ENCODE measurements around the gene OTX1. TPM values are rescaled to one million over a fixed set of nuclear protein-coding genes. Genes with fewer than 3 reads are reported as not detected.

Gene OTX1
- polyA plus RNA-seq, 4 donors = 0.01 TPM; not detected in 3

GRCh38 chr2:63058921-63059792, 8.5 kb downstream of the OTX1 start:
- peaks cover 0 to 7% of the 10 kb centered on the region in 2 donors for H3K9me3 ChIP-seq (ENCODE audit: control insufficient read depth in 2 of 2, insufficient read depth in 1 of 2, low read depth in 1 of 2, low read length in 1 of 2)
- DNase-seq = peak in 1 of 2 donors; percentile 44
- H3K27ac ChIP-seq (ENCODE audit: low read depth in 1 of 3, low read length in 2 of 3) = no peak overlapping the region
- H3K27me3 ChIP-seq (ENCODE audit: control insufficient read depth in 3 of 3, insufficient read depth in 3 of 3, low read length in 3 of 3) = peaks cover 17 to 67% (median 49%) of the 10 kb centered on the region in 3 donors
- no peak for FAIRE-seq
- H3K36me3 ChIP-seq (ENCODE audit: control insufficient read depth in 3 of 3, insufficient read depth in 2 of 3, low read depth in 1 of 3, low read length in 3 of 3) = no peaks in the 10 kb centered on the region
- H3K4me1 ChIP-seq (ENCODE audit: control insufficient read depth in 3 of 3, insufficient read depth in 2 of 3, low read depth in 1 of 3, low read length in 2 of 3) = peaks cover 5 to 21% (median 11%) of the 10 kb centered on the region in 3 donors
- 5 to 7% (median 6%) methylated on average over 60 to 67 of the region's 67 CpGs for WGBS, 3 donors
- peak overlapping the region in 1 of 3 donors; percentile 28 for H3K4me3 ChIP-seq (ENCODE audit: low read depth in 1 of 3, low read length in 3 of 3)

GRCh38 chr2:63059793-63060471, 9.3 kb downstream of the OTX1 start:
- Histone ChIP-seq H3K4me1 (ENCODE audit: control insufficient read depth in 3 of 3, insufficient read depth in 2 of 3, low read depth in 1 of 3, low read length in 2 of 3) (peaks cover 2 to 17% (median 11%) of the 10 kb centered on the region in 3 donors), H3K9me3 (ENCODE audit: control insufficient read depth in 2 of 2, insufficient read depth in 1 of 2, low read depth in 1 of 2, low read length in 1 of 2) (peaks cover 0 to 3% of the 10 kb centered on the region in 2 donors), H3K27me3 (ENCODE audit: control insufficient read depth in 3 of 3, insufficient read depth in 3 of 3, low read length in 3 of 3) (peaks cover 14 to 62% (median 41%) of the 10 kb centered on the region in 3 donors), H3K27ac (ENCODE audit: low read depth in 1 of 3, low read length in 2 of 3) (no peak overlapping the region), H3K4me3 (ENCODE audit: low read depth in 1 of 3, low read length in 3 of 3) (peak overlapping the region in 1 of 3 donors; percentile 14), H3K36me3 (ENCODE audit: control insufficient read depth in 3 of 3, insufficient read depth in 2 of 3, low read depth in 1 of 3, low read length in 3 of 3) (no peaks in the 10 kb centered on the region)
- DNase-seq (peak in 1 of 2 donors; percentile 53), FAIRE-seq (no peak)
- 3 to 7% (median 4%) methylated on average over 25 to 39 of the region's 39 CpGs for WGBS, 3 donors

- 23 to 26% (median 24%) methylated on average over 5 of the region's 5 CpGs for WGBS, 3 donors
Observed at GRCh38 chr2:63060472-63060991, 9.9 kb downstream of the OTX1 start.

GRCh38 chr2:63064197-63064596, 13.6 kb downstream of the OTX1 start:
- no peak overlapping the region for H3K27ac ChIP-seq (ENCODE audit: low read depth in 1 of 3, low read length in 2 of 3)
- no peaks in the 10 kb centered on the region for H3K36me3 ChIP-seq (ENCODE audit: control insufficient read depth in 3 of 3, insufficient read depth in 2 of 3, low read depth in 1 of 3, low read length in 3 of 3)
- DNase-seq (no peak), FAIRE-seq (no peak)
- peaks cover 4 to 32% (median 8%) of the 10 kb centered on the region in 3 donors for H3K27me3 ChIP-seq (ENCODE audit: control insufficient read depth in 3 of 3, insufficient read depth in 3 of 3, low read length in 3 of 3)
- H3K4me1 ChIP-seq (ENCODE audit: control insufficient read depth in 3 of 3, insufficient read depth in 2 of 3, low read depth in 1 of 3, low read length in 2 of 3) = peaks cover 0 to 5% (median 0%) of the 10 kb centered on the region in 3 donors
- H3K4me3 ChIP-seq (ENCODE audit: low read depth in 1 of 3, low read length in 3 of 3) = no peak overlapping the region
- H3K9me3 ChIP-seq (ENCODE audit: control insufficient read depth in 2 of 2, insufficient read depth in 1 of 2, low read depth in 1 of 2, low read length in 1 of 2) = no peaks in the 10 kb centered on the region
- 15 to 69% (median 24%) methylated on average over 1 of the region's 1 CpG for WGBS, 3 donors

More at GRCh38 chr2:63060472-63060991, 9.9 kb downstream of the OTX1 start:
- FAIRE-seq (no peak), DNase-seq (no peak)
- H3K36me3 ChIP-seq (ENCODE audit: control insufficient read depth in 3 of 3, insufficient read depth in 2 of 3, low read depth in 1 of 3, low read length in 3 of 3) = no peaks in the 10 kb centered on the region
- peaks cover 1 to 12% (median 6%) of the 10 kb centered on the region in 3 donors for H3K4me1 ChIP-seq (ENCODE audit: control insufficient read depth in 3 of 3, insufficient read depth in 2 of 3, low read depth in 1 of 3, low read length in 2 of 3)
- peaks cover 11 to 56% (median 35%) of the 10 kb centered on the region in 3 donors for H3K27me3 ChIP-seq (ENCODE audit: control insufficient read depth in 3 of 3, insufficient read depth in 3 of 3, low read length in 3 of 3)
- H3K9me3 ChIP-seq (ENCODE audit: control insufficient read depth in 2 of 2, insufficient read depth in 1 of 2, low read depth in 1 of 2, low read length in 1 of 2) = peaks cover 0 to under 1% of the 10 kb centered on the region in 2 donors
- no peak overlapping the region for H3K27ac ChIP-seq (ENCODE audit: low read depth in 1 of 3, low read length in 2 of 3)
- no peak overlapping the region for H3K4me3 ChIP-seq (ENCODE audit: low read depth in 1 of 3, low read length in 3 of 3)

- H3K4me1 ChIP-seq (ENCODE audit: control insufficient read depth in 3 of 3, insufficient read depth in 2 of 3, low read depth in 1 of 3, low read length in 2 of 3) = peaks cover 0 to 3% (median 0%) of the 10 kb centered on the region in 3 donors
- H3K36me3 ChIP-seq (ENCODE audit: control insufficient read depth in 3 of 3, insufficient read depth in 2 of 3, low read depth in 1 of 3, low read length in 3 of 3) = no peaks in the 10 kb centered on the region
- H3K27me3 ChIP-seq (ENCODE audit: control insufficient read depth in 3 of 3, insufficient read depth in 3 of 3, low read length in 3 of 3) = peaks cover 0 to 32% (median 6%) of the 10 kb centered on the region in 3 donors
- DNase-seq (no peak), FAIRE-seq (no peak)
- H3K27ac ChIP-seq (ENCODE audit: low read depth in 1 of 3, low read length in 2 of 3) = no peak overlapping the region
- no peaks in the 10 kb centered on the region for H3K9me3 ChIP-seq (ENCODE audit: control insufficient read depth in 2 of 2, insufficient read depth in 1 of 2, low read depth in 1 of 2, low read length in 1 of 2)
- H3K4me3 ChIP-seq (ENCODE audit: low read depth in 1 of 3, low read length in 3 of 3) = no peak overlapping the region
- 62 to 67% (median 63%) methylated on average over 4 of the region's 4 CpGs for WGBS, 3 donors
Observed at GRCh38 chr2:63064661-63065060, 14.0 kb downstream of the OTX1 start.

- DNase-seq = no peak
- Histone ChIP-seq H3K4me3 (ENCODE audit: low read depth in 1 of 3, low read length in 3 of 3) (no peak overlapping the region), H3K36me3 (ENCODE audit: control insufficient read depth in 3 of 3, insufficient read depth in 2 of 3, low read depth in 1 of 3, low read length in 3 of 3) (no peaks in the 10 kb centered on the region), H3K4me1 (ENCODE audit: control insufficient read depth in 3 of 3, insufficient read depth in 2 of 3, low read depth in 1 of 3, low read length in 2 of 3) (no peaks in the 10 kb centered on the region), H3K27me3 (ENCODE audit: control insufficient read depth in 3 of 3, insufficient read depth in 3 of 3, low read length in 3 of 3) (peaks cover 0 to 27% (median 5%) of the 10 kb centered on the region in 3 donors), H3K9me3 (ENCODE audit: control insufficient read depth in 2 of 2, insufficient read depth in 1 of 2, low read depth in 1 of 2, low read length in 1 of 2) (no peaks in the 10 kb centered on the region), H3K27ac (ENCODE audit: low read depth in 1 of 3, low read length in 2 of 3) (no peak overlapping the region)
- FAIRE-seq = no peak
- 49 to 53% (median 50%) methylated on average over 3 of the region's 3 CpGs for WGBS, 3 donors
Observed at GRCh38 chr2:63066265-63066664, 15.6 kb downstream of the OTX1 start.

GRCh38 chr2:63066838-63067237, 16.2 kb downstream of the OTX1 start:
- H3K36me3 ChIP-seq (ENCODE audit: control insufficient read depth in 3 of 3, insufficient read depth in 2 of 3, low read depth in 1 of 3, low read length in 3 of 3) = no peaks in the 10 kb centered on the region
- H3K4me3 ChIP-seq (ENCODE audit: low read depth in 1 of 3, low read length in 3 of 3) = no peak overlapping the region
- H3K4me1 ChIP-seq (ENCODE audit: control insufficient read depth in 3 of 3, insufficient read depth in 2 of 3, low read depth in 1 of 3, low read length in 2 of 3) = no peaks in the 10 kb centered on the region
- 75 to 84% (median 76%) methylated on average over 2 of the region's 2 CpGs for WGBS, 3 donors
- DNase-seq = no peak
- no peaks in the 10 kb centered on the region for H3K9me3 ChIP-seq (ENCODE audit: control insufficient read depth in 2 of 2, insufficient read depth in 1 of 2, low read depth in 1 of 2, low read length in 1 of 2)
- H3K27ac ChIP-seq (ENCODE audit: low read depth in 1 of 3, low read length in 2 of 3) = no peak overlapping the region
- FAIRE-seq = no peak
- peaks cover 0 to 31% (median 5%) of the 10 kb centered on the region in 3 donors for H3K27me3 ChIP-seq (ENCODE audit: control insufficient read depth in 3 of 3, insufficient read depth in 3 of 3, low read length in 3 of 3)

- FAIRE-seq = no peak
- DNase-seq = no peak
- WGBS, 3 donors = 76 to 84% (median 84%) methylated on average over 2 of the region's 2 CpGs
Observed at GRCh38 chr2:63071664-63072063, 21.0 kb downstream of the OTX1 start.

More at GRCh38 chr2:63071664-63072063, 21.0 kb downstream of the OTX1 start:
- Histone ChIP-seq H3K27me3 (ENCODE audit: control insufficient read depth in 3 of 3, insufficient read depth in 3 of 3, low read length in 3 of 3) (peaks cover 0 to 17% (median 8%) of the 10 kb centered on the region in 3 donors), H3K4me3 (ENCODE audit: low read depth in 1 of 3, low read length in 3 of 3) (no peak overlapping the region), H3K27ac (ENCODE audit: low read depth in 1 of 3, low read length in 2 of 3) (no peak overlapping the region), H3K4me1 (ENCODE audit: control insufficient read depth in 3 of 3, insufficient read depth in 2 of 3, low read depth in 1 of 3, low read length in 2 of 3) (no peaks in the 10 kb centered on the region), H3K36me3 (ENCODE audit: control insufficient read depth in 3 of 3, insufficient read depth in 2 of 3, low read depth in 1 of 3, low read length in 3 of 3) (no peaks in the 10 kb centered on the region), H3K9me3 (ENCODE audit: control insufficient read depth in 2 of 2, insufficient read depth in 1 of 2, low read depth in 1 of 2, low read length in 1 of 2) (no peaks in the 10 kb centered on the region)

All from small intestine (tissue), 7 donors.